GM12892 (cell line): Measurements from ENCODE around the gene GDAP2. TPM values are rescaled to one million over a fixed set of nuclear protein-coding genes. Genes with fewer than 3 reads are reported as not detected.

Source experiments
- DNase-seq: peaks from one replicate; pipeline ENCODE4 v3.0.0; 2011; ENCODE audit not compliant: insufficient read length
- FAIRE-seq: peaks from 2 replicates; lab custom pipeline; 2011; peaks lifted over from hg19 to GRCh38; lab: Jason Lieb, UNC
- POLR2A ChIP-seq: IDR thresholded peaks from 2 replicates; pipeline ENCODE4 v1.6.1; 2011; ENCODE audit warnings: low read depth, low read length, control low read depth
- POLR2AphosphoS5 ChIP-seq: IDR thresholded peaks from 2 replicates; pipeline ENCODE4 v1.6.1; 2011; ENCODE audit warnings: low read depth, low read length, control low read depth
- TAF1 ChIP-seq: IDR thresholded peaks from 2 replicates; pipeline ENCODE4 v1.6.1; 2011; ENCODE audit warnings: low read depth, mild to moderate bottlenecking, control low read depth, low read length, borderline replicate concordance
- polyA plus RNA-seq: library from polyadenylated mRNA; unstranded; fragments of >200 nt; gene quantifications from one replicate; pipeline ENCODE4 v1.2.1, GENCODE V29; 2012; ENCODE audit warnings: missing spikeins, inconsistent platforms; ENCODE audit not compliant: missing spikeins

The GDAP2 gene
- 6.1 TPM for polyA plus RNA-seq

GRCh38 chr1:117929343-117930172, at the start of gene GDAP2, which contains the start of gene WDR3:
TSS of gene GDAP2 (minus strand) at chr1:117929621. CDS start at chr1:117920357, 9,264 bp downstream.
TSS of gene WDR3 (plus strand) at chr1:117929739. CDS start at chr1:117933320, 3,581 bp downstream.
- FAIRE-seq (peak; percentile 97), DNase-seq (peak; percentile 72)
- TF ChIP-seq POLR2A (peak; percentile 76), TAF1 (0 out of 2 replicates have a peak, but pooled peaks have one; percentile 24), POLR2AphosphoS5 (peak; percentile 75; the same call in 1 of the 2 replicates)

DNA sequence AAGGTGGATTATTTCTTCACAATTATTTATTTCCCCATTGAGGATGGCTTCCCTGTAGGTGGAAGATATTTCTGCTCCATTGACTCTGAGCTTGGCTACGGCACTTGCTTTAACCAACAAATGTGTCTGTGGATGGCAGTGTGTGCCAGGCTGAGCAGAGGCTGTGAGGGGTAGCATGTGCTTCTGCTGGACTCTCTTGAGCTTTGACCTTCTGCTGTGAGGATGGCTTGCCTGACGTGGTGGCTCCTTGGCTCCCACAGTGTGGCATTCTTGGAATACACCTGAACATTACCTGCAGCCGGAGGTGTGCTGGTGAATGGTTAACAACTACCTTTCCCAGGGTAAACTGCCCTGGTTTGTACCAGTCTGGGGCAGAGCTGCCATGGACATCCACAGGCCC, 47.0 kb upstream of the GDAP2 start:
- TF ChIP-seq POLR2A: no peak
- TF ChIP-seq TAF1: no peak
- TF ChIP-seq POLR2AphosphoS5: no peak
- DNase-seq: no peak
- FAIRE-seq: no peak

GRCh38 chr1:117971777-117972176, 42.4 kb upstream of the GDAP2 start:
- FAIRE-seq (no peak), DNase-seq (no peak)
- TF ChIP-seq TAF1: no peak

- TF ChIP-seq POLR2AphosphoS5: no peak
- TF ChIP-seq TAF1: no peak
- TF ChIP-seq POLR2A: no peak
- FAIRE-seq (no peak), DNase-seq (no peak)
Observed at GRCh38 chr1:117970252-117970651, 40.8 kb upstream of the GDAP2 start.

- TF ChIP-seq TAF1 (no peak), POLR2A (no peak), POLR2AphosphoS5 (no peak)
- FAIRE-seq (no peak), DNase-seq (no peak)
Observed at GRCh38 chr1:117967881-117968280, 38.5 kb upstream of the GDAP2 start.

GRCh38 chr1:117967477-117967876, 38.1 kb upstream of the GDAP2 start:
- FAIRE-seq: no peak
- TF ChIP-seq POLR2AphosphoS5 (no peak), TAF1 (no peak)
- DNase-seq: no peak

- DNase-seq (no peak), FAIRE-seq (no peak)
- TF ChIP-seq POLR2A (no peak), POLR2AphosphoS5 (no peak), TAF1 (no peak)
Observed at GRCh38 chr1:117964290-117965038, 35.0 kb upstream of the GDAP2 start.

DNA sequence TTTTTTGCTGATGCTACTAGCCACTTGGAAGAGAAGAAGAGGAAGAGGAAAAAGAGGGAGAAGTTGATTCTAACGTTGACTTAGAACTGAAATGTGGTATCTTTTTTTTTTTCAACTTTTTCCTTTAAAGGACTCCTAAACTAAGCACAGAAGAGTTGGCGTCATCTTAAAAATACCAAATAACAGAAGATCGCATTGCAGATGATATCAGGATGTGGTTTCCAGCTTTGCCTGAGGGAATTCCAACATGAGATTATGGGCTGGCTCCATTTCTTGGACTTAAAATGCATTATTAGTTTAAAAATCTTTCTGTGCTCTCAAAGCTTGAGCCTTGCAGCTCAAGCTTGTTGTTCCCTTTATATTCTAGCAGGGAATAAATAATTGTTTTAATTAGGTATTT, 29.9 kb upstream of the GDAP2 start:
- no peak for TF ChIP-seq POLR2AphosphoS5
- TF ChIP-seq TAF1: no peak
- no peak for TF ChIP-seq POLR2A
- FAIRE-seq: no peak
- no peak for DNase-seq

GRCh38 chr1:117952386-117952785, 23.0 kb upstream of the GDAP2 start:
- no peak for TF ChIP-seq POLR2AphosphoS5
- TF ChIP-seq POLR2A: no peak
- no peak for FAIRE-seq
- DNase-seq: no peak

DNA sequence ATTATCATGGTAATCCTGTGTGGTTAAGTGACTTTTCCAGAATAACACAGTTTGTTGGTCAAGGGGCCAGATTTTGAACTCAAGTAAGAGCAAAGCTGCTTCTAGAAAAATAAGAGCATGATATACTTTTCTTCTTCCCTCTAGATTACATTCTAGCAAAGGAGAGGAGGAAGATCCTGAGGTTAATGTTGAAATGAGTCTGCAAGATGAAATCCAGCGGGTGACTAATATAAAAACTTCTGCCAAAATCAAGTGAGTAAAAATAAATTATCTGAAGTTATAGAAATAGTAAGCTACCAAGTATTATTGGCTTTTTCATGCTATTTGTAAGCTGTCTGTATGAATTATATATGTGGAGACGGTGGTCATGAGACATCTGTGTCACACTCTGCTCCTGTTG, 12.9 kb upstream of the GDAP2 start:
- no peak for TF ChIP-seq POLR2A
- TF ChIP-seq TAF1: no peak
- TF ChIP-seq POLR2AphosphoS5: no peak
- FAIRE-seq (no peak), DNase-seq (no peak)

DNA sequence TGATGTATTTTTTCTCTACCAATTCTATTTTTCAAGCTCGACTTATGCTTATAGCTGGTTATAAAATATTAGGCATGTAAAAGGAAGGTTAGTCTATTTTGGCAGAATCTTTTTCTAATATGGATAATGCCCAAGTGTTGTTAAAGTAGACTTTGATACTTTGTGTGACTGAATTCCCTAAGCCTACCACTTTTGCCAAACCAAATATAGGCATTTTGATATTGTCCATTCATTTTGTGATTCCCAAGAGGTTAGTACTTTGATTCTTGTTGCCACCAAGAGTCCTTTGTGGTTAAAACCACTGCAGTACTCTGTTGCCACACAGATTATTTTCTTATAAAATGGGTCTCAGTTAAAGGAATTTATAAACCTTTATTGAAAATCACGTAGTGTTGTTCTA, 4.3 kb upstream of the GDAP2 start:
- no peak for TF ChIP-seq TAF1
- TF ChIP-seq POLR2AphosphoS5: no peak
- no peak for TF ChIP-seq POLR2A
- FAIRE-seq (no peak), DNase-seq (no peak)
